ENCODE measurements around the gene NID2.

The NID2 gene

DNA sequence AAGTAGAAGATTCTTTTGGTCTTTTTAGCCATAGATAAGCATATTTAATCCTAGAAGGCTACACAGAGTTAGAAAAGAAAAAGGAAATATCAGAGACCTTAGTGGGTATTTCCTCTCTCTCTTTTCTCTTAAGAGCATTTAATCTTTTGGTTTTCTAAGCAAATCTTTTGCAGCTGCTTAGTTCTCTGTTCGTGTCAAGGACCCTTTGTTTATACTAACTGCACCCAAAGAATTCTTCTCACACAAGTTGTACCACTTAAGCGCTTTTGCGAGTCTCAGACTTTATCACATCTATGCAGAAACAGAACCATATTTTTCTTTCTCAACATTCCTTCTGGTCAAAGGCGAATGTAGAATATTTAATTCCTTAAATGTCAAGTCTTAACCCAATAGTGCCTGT is 17.9 kb upstream of the NID2 start:
- no peak overlapping the region for H3K4me3 ChIP-seq (ENCODE audit: low read depth in 1 of 2, low read length in 1 of 2)
- TF ChIP-seq, protein P1, sequence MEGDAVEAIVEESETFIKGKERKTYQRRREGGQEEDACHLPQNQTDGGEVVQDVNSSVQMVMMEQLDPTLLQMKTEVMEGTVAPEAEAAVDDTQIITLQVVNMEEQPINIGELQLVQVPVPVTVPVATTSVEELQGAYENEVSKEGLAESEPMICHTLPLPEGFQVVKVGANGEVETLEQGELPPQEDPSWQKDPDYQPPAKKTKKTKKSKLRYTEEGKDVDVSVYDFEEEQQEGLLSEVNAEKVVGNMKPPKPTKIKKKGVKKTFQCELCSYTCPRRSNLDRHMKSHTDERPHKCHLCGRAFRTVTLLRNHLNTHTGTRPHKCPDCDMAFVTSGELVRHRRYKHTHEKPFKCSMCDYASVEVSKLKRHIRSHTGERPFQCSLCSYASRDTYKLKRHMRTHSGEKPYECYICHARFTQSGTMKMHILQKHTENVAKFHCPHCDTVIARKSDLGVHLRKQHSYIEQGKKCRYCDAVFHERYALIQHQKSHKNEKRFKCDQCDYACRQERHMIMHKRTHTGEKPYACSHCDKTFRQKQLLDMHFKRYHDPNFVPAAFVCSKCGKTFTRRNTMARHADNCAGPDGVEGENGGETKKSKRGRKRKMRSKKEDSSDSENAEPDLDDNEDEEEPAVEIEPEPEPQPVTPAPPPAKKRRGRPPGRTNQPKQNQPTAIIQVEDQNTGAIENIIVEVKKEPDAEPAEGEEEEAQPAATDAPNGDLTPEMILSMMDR (IDR thresholded peaks at IDR 0.05): no peak
- no peaks in the 10 kb centered on the region for H3K4me1 ChIP-seq (ENCODE audit: control insufficient read depth in 1 of 2, insufficient read depth in 1 of 2, low read depth in 1 of 2, low read length in 1 of 2)
- H3K27ac ChIP-seq: no peak overlapping the region
- H3K36me3 ChIP-seq: no peaks in the 10 kb centered on the region
- H3K9me3 ChIP-seq: no peaks in the 10 kb centered on the region
- H3K27me3 ChIP-seq: peaks cover 17% of the 10 kb centered on the region

DNA sequence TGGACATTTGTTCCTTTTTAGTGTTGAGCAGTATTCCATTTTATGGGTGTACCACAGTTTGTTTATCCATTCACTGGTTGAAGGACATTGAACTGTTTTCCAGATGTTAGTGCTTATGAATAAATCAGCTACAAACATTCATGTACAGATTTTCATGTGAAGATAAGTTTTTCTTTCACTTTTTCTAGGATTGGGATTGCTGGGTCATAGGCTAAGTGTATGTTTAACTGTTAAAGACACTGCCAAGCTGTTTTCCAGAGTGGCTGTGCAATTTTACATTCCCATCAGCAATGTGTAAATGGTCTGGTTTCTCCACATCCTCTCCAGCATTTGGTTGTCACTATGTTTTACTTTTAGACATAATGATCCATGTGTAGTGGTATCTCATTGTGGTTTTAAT is 14.0 kb upstream of the NID2 start:
- Histone ChIP-seq H3K27ac (no peak overlapping the region), H3K27me3 (peaks cover 25% of the 10 kb centered on the region), H3K4me3 (ENCODE audit: low read depth in 1 of 2, low read length in 1 of 2) (no peak overlapping the region), H3K4me1 (ENCODE audit: control insufficient read depth in 1 of 2, insufficient read depth in 1 of 2, low read depth in 1 of 2, low read length in 1 of 2) (no peaks in the 10 kb centered on the region), H3K36me3 (no peaks in the 10 kb centered on the region), H3K9me3 (no peaks in the 10 kb centered on the region)
- TF ChIP-seq, protein P1 (IDR thresholded peaks at IDR 0.05): no peak

DNA sequence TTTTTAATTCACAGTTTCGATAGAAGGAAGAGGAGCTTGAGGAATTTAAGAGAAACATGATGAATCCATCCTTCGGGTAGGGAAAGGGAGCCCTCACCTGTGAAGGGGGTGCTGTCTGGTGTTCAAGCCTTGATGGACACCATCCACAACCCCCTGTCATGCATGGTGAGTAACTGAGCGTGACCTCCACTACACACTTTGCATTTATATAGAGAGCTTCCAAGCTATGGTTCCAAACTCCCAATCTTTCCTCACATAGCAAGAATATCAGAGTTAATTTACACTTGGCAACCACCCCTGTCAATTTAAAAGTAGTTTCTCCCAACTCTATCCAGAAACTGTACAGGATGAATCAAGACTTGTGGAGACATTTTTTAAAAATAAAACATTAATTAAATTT is 13.1 kb upstream of the NID2 start:
- Histone ChIP-seq H3K4me3 (ENCODE audit: low read depth in 1 of 2, low read length in 1 of 2) (no peak overlapping the region), H3K27me3 (peaks cover 25% of the 10 kb centered on the region), H3K9me3 (no peaks in the 10 kb centered on the region), H3K4me1 (ENCODE audit: control insufficient read depth in 1 of 2, insufficient read depth in 1 of 2, low read depth in 1 of 2, low read length in 1 of 2) (no peaks in the 10 kb centered on the region), H3K27ac (no peak overlapping the region), H3K36me3 (no peaks in the 10 kb centered on the region)
- TF ChIP-seq, protein P1 (IDR thresholded peaks at IDR 0.05): no peak

DNA sequence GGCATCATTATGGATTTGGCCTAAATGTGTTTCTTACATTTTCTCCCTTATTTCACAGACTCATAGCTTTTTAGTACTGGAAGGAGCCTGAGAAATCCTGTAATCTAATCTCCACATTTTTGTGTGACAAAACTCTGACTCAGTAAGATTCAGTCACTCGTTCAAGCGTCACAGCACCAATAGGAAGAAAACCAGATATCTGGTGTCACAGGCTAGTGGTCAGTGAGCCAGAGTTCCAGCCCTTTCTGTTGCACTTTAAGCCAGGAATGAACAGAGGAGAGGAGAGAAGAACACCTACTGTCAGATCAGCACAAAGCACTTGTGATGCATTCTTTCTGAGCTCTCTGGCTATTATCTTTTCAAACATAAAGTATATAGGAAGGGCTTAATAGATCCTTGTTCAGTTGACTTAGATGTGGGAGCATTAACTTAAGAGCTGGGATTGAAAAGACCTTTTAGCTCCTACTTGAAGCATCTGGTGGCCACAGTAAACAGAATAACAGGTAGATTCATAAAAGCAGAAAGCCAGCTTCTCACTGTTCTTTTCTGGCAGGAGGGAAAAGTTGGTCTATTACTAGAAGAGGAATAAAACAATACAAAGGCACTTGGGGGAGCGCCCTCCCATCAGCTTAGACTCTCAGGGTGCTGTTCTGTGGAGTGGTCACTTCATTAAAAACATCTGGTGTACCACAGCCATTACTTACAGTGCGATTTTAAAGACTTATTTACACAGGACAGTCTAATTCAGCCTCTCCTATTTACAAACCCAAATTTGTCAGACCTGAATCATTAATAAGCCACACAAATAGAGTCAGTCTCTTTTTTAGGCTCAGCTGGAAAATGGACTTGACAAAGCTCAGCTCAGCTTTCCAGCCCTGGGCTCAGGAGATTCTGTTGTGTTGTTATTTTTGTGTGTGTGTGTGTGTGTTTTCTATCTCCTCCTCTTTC is 12.2 kb upstream of the NID2 start:
- Histone ChIP-seq H3K4me3 (ENCODE audit: low read depth in 1 of 2, low read length in 1 of 2) (no peak overlapping the region), H3K9me3 (no peaks in the 10 kb centered on the region), H3K27me3 (peaks cover 25% of the 10 kb centered on the region), H3K27ac (no peak overlapping the region), H3K36me3 (no peaks in the 10 kb centered on the region), H3K4me1 (ENCODE audit: control insufficient read depth in 1 of 2, insufficient read depth in 1 of 2, low read depth in 1 of 2, low read length in 1 of 2) (no peaks in the 10 kb centered on the region)
- TF ChIP-seq, protein P1 (IDR thresholded peaks at IDR 0.05): no peak

DNA sequence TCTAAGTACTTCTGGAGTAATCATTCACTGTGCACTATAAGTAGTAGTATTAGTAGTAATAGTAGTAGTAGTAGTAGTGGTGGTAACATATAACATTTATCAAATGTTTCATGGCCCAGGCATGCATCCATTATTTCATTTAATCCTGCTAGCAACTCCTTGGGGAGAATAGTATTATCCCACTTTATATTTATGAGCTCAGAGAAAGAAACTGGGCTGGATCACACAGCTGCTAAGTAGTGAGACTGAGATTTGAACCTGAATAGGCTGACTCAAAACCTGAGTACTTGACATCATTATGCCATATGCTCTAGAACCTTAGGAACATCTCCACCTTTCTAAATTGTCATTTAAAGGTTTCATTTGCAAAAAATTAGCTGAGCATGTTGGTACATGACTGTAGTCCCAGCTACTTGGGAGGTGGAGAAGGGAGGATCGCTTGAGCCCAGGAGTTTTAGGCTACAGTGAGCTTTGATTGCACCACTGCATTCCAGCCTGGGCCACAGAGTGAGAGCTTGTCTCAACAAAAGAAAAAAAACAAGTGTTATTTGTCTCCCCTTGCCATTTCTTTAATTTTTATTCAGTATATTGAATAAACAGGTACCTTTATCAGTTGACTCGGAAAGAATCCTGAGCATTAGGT is 11.4 kb upstream of the NID2 start:
- TF ChIP-seq, protein P1 (IDR thresholded peaks at IDR 0.05): no peak
- Histone ChIP-seq H3K36me3 (no peaks in the 10 kb centered on the region), H3K9me3 (no peaks in the 10 kb centered on the region), H3K27ac (no peak overlapping the region), H3K4me3 (ENCODE audit: low read depth in 1 of 2, low read length in 1 of 2) (no peak overlapping the region), H3K27me3 (peaks cover 25% of the 10 kb centered on the region), H3K4me1 (ENCODE audit: control insufficient read depth in 1 of 2, insufficient read depth in 1 of 2, low read depth in 1 of 2, low read length in 1 of 2) (no peaks in the 10 kb centered on the region)
